ENCODE results near the gene ITPR2. TPM values are rescaled to one million over a fixed set of nuclear protein-coding genes. Genes with fewer than 3 reads are reported as not detected.

ITPR2 gene
- total RNA-seq, 1 donor from 2014 or later = 12.5 TPM

DNA sequence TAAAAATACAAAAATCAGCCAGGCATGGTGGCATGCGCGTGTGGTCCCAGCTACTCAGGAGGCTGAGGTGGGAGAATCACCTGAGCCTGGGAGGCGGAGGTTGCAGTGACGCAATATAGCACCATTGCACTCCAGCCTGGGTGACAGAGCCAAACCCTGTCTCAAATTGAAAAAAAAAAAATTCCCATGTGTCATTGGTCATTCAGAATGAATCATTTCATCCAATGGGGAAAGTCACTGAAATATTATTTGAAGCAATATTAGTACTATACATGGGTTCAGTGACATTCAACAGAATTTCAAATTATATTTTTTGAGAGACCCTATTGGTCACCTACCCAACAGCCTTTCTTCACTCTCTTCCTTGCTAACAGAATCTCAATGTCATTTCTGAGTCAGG lies 276.1 kb downstream of the ITPR2 start:
- peaks cover 2 to 9% of the 10 kb centered on the region in 2 donors for H3K36me3 ChIP-seq
- H3K9me3 ChIP-seq = no peaks in the 10 kb centered on the region
- no peak for DNase-seq (ENCODE audit: low spot score in 2 of 2)
- no peaks in the 10 kb centered on the region for H3K4me1 ChIP-seq
- H3K4me3 ChIP-seq = no peak overlapping the region
- no peaks in the 10 kb centered on the region for H3K27me3 ChIP-seq
- intact Hi-C loops (cut with DNase I) = no loop called here
- TF ChIP-seq, protein P1, sequence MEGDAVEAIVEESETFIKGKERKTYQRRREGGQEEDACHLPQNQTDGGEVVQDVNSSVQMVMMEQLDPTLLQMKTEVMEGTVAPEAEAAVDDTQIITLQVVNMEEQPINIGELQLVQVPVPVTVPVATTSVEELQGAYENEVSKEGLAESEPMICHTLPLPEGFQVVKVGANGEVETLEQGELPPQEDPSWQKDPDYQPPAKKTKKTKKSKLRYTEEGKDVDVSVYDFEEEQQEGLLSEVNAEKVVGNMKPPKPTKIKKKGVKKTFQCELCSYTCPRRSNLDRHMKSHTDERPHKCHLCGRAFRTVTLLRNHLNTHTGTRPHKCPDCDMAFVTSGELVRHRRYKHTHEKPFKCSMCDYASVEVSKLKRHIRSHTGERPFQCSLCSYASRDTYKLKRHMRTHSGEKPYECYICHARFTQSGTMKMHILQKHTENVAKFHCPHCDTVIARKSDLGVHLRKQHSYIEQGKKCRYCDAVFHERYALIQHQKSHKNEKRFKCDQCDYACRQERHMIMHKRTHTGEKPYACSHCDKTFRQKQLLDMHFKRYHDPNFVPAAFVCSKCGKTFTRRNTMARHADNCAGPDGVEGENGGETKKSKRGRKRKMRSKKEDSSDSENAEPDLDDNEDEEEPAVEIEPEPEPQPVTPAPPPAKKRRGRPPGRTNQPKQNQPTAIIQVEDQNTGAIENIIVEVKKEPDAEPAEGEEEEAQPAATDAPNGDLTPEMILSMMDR (IDR thresholded peaks at IDR 0.05) = no peak
- no peak overlapping the region for H3K27ac ChIP-seq

DNA sequence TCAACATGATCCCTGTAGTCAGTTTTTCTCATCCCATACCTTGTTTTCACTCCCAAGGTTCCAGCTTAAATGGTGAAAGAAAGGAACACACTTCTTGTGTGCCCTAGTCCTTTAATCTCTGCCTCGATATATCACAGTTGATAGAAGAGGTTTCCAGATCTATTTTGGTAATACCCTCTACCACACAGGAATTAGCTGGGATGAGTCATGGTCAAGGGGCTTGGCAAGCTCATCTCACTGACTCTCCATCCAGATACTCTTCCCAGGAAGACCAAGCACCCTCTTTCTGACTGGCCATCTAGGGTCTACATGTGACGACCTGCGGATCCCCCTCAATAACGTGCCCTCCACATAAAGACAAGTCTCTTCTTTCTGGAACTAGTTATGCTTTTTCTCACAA lies 277.9 kb downstream of the ITPR2 start:
- no peaks in the 10 kb centered on the region for H3K27me3 ChIP-seq
- no peak overlapping the region for H3K4me3 ChIP-seq
- H3K36me3 ChIP-seq = peaks cover 2 to 9% of the 10 kb centered on the region in 2 donors
- H3K4me1 ChIP-seq = no peaks in the 10 kb centered on the region
- no peaks in the 10 kb centered on the region for H3K9me3 ChIP-seq
- intact Hi-C loops (cut with DNase I) = no loop called here
- TF ChIP-seq, protein P1 (IDR thresholded peaks at IDR 0.05) = no peak
- DNase-seq (ENCODE audit: low spot score in 2 of 2) = no peak
- H3K27ac ChIP-seq = no peak overlapping the region

DNA sequence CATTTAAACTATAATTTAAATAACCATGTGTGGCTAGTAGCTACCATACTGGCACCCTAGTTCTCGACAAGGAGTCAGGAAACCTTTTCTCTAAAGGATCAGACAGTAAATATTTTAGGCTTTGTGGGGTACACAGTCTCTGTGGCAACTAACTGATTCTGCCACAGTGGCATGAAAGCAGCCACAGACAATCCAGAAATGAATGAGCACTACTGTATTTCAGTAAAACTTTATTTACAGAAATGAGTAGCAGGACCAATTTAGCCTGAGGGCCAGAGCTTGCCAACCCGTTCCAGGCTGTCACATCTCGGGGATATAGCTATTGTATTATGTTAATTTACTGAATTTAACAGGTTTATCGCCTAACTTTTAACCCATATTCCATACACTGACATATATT lies 278.7 kb downstream of the ITPR2 start:
- no peak for DNase-seq (ENCODE audit: low spot score in 2 of 2)
- H3K27me3 ChIP-seq = no peaks in the 10 kb centered on the region
- H3K4me1 ChIP-seq = no peaks in the 10 kb centered on the region
- no peak overlapping the region for H3K27ac ChIP-seq
- TF ChIP-seq, protein P1 (IDR thresholded peaks at IDR 0.05) = no peak
- no peaks in the 10 kb centered on the region for H3K9me3 ChIP-seq
- intact Hi-C loops (cut with DNase I) = no loop called here
- H3K4me3 ChIP-seq = no peak overlapping the region
- peaks cover 2 to 9% of the 10 kb centered on the region in 2 donors for H3K36me3 ChIP-seq

DNA sequence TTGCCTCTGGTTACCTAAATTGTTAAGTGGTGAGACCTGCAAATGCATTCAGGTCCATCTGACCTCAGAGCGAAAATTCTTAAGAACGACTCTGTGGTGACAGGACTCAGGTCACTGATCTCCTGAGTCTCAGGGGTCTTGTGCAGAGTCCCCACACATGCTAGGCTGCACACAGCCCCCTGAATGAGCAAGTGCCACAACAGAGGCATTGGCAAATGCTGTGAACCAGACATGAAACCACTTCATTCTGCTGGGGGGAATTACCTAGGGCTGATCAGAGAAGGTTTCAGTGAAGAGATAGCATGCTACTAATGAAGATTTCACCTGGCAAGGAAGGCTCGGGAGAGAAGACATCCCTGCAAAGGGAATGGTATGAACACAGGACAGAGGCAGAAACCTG lies 281.6 kb downstream of the ITPR2 start:
- intact Hi-C loops (cut with DNase I) = no loop called here
- Histone ChIP-seq H3K4me1 (no peaks in the 10 kb centered on the region), H3K4me3 (no peak overlapping the region), H3K36me3 (peaks cover 2 to 9% of the 10 kb centered on the region in 2 donors), H3K27me3 (no peaks in the 10 kb centered on the region), H3K9me3 (no peaks in the 10 kb centered on the region), H3K27ac (no peak overlapping the region)
- DNase-seq (ENCODE audit: low spot score in 2 of 2) = no peak
- TF ChIP-seq, protein P1 (IDR thresholded peaks at IDR 0.05) = no peak

DNA sequence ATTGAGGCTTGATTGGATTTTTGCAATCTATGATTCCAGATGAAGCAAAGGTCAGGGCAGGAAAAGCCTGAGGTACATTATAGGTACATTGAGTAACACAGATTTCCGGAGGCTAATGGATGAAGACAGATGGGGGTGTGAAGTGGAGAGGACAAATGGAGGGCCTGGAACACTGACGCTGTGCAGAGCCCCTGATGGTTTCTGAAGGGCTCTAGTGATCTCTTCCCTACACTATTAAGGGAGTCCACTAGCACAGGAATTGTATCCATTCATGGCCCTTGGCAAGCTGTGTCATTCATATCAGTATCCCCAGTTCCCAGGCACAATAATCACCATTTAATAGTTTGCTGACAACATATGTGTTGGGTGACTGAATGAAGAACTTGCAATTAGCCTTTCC lies 284.8 kb downstream of the ITPR2 start:
- intact Hi-C loops (cut with DNase I) = no loop called here
- H3K27me3 ChIP-seq = no peaks in the 10 kb centered on the region
- no peaks in the 10 kb centered on the region for H3K9me3 ChIP-seq
- H3K27ac ChIP-seq = no peak overlapping the region
- TF ChIP-seq, protein P1 (IDR thresholded peaks at IDR 0.05) = no peak
- DNase-seq (ENCODE audit: low spot score in 2 of 2) = no peak
- peaks cover 0 to 8% of the 10 kb centered on the region in 2 donors for H3K36me3 ChIP-seq
- no peaks in the 10 kb centered on the region for H3K4me1 ChIP-seq
- H3K4me3 ChIP-seq = no peak overlapping the region

Data from ascending aorta (tissue), 2 donors.